Mammary epithelial cell (primary cell): ENCODE data around the gene STYK1.

ENCODE experiments used
- EZH2 ChIP-seq: IDR thresholded peaks from 2 replicates; pipeline ENCODE4 v1.6.1; 2012; ENCODE audit warnings: low read length, inconsistent platforms, borderline replicate concordance
- TF ChIP-seq, protein P1 (sequence below), 2 donors: IDR thresholded peaks in 1 of 2; conservative IDR thresholded peaks in 1 of 2; 2 replicates each; pipeline ENCODE4 v1.5.1; 2011 to 2012; ENCODE audit warnings: inconsistent platforms in 2 of 2, low read length in 2 of 2, mild to moderate bottlenecking in 2 of 2, control low read depth in 1 of 2, low read depth in 1 of 2; ENCODE audit not compliant: insufficient read depth in 1 of 2; ENCODE audit errors: extremely low read depth in 1 of 2

DNA sequence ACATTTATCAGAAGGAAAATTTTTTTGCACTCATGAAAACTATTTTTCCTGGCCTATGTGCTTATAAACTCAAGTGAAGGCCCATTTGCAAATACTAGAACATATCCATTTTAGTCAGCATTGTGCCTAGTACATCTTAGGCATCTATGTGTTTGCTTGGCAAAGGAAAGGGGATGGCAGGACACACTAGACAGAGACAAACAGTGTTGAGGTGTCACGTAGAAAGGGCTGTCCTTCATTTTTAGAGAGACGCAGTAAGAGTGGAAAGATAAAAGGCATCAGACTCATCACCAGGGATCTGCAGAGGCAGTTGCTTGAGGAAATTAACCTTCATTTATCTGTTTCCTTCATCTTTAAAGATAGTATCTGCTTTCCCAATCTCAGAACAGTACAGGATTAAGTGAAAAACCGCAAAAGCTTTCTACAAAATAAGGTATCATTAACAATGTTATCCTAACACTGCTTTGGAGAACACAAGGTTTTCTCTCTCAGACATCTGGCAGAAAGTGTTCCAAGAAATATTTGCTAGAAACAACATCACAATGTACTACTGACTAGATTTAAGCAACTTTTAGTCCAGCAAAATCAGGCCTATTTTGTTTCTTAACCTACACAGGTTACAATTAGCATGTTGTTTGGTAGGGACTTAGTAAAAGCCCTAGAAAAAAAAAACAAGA is 47.3 kb upstream of the STYK1 start:
- TF ChIP-seq EZH2 = no peak
- TF ChIP-seq, protein P1, sequence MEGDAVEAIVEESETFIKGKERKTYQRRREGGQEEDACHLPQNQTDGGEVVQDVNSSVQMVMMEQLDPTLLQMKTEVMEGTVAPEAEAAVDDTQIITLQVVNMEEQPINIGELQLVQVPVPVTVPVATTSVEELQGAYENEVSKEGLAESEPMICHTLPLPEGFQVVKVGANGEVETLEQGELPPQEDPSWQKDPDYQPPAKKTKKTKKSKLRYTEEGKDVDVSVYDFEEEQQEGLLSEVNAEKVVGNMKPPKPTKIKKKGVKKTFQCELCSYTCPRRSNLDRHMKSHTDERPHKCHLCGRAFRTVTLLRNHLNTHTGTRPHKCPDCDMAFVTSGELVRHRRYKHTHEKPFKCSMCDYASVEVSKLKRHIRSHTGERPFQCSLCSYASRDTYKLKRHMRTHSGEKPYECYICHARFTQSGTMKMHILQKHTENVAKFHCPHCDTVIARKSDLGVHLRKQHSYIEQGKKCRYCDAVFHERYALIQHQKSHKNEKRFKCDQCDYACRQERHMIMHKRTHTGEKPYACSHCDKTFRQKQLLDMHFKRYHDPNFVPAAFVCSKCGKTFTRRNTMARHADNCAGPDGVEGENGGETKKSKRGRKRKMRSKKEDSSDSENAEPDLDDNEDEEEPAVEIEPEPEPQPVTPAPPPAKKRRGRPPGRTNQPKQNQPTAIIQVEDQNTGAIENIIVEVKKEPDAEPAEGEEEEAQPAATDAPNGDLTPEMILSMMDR (conservative IDR thresholded peaks at IDR 0.05 in 1 of 2, IDR thresholded peaks at IDR 0.05 in 1 of 2; ENCODE audit: extremely low read depth in 1 of 2, insufficient read depth in 1 of 2, low read depth in 1 of 2, low read length in 2 of 2) = no peak
